Neural cell (in vitro differentiated cells): ENCODE data around the gene PHLPP1.

Experiments
- EP300 ChIP-seq: fragments of 450-650 bp; conservative IDR thresholded peaks from 2 replicates; pipeline ENCODE4 v1.6.1; 2014; ENCODE audit warnings: antibody characterized with exemption, mild to moderate bottlenecking, moderate library complexity; ENCODE audit not compliant: poor library complexity, severe bottlenecking
- EZH2 ChIP-seq: fragments of 200-600, 300-800 bp; shearing (Covaris generic), sonication (generic); IDR thresholded peaks from 2 replicates; pipeline ENCODE4 v1.6.1; 2014; ENCODE audit warnings: antibody characterized with exemption, low read length, borderline replicate concordance, mild to moderate bottlenecking; ENCODE audit not compliant: insufficient read depth, poor library complexity, severe bottlenecking
- POLR2AphosphoS5 ChIP-seq: IDR thresholded peaks from 2 replicates; pipeline ENCODE4 v1.6.1; 2012
- RAD21 ChIP-seq: fragments of 450-650 bp; conservative IDR thresholded peaks from 2 replicates; pipeline ENCODE4 v1.6.1; 2014; ENCODE audit warnings: antibody characterized with exemption, mild to moderate bottlenecking, moderate library complexity
- SMC3 ChIP-seq: fragments of 450-650 bp; conservative IDR thresholded peaks from 2 replicates; pipeline ENCODE4 v1.6.1; 2014; ENCODE audit warnings: antibody characterized with exemption, mild to moderate bottlenecking, moderate library complexity; ENCODE audit not compliant: poor library complexity
- TF ChIP-seq, protein P1 (sequence below): fragments of 450-650 bp; IDR thresholded peaks from 2 replicates; pipeline ENCODE4 v1.5.1; 2014; ENCODE audit warnings: antibody characterized with exemption, mild to moderate bottlenecking, moderate library complexity; ENCODE audit not compliant: poor library complexity, severe bottlenecking
- TF ChIP-seq, protein P2 (sequence below): IDR thresholded peaks from 2 replicates; pipeline ENCODE4 v1.6.1; 2012; ENCODE audit warnings: borderline replicate concordance

DNA sequence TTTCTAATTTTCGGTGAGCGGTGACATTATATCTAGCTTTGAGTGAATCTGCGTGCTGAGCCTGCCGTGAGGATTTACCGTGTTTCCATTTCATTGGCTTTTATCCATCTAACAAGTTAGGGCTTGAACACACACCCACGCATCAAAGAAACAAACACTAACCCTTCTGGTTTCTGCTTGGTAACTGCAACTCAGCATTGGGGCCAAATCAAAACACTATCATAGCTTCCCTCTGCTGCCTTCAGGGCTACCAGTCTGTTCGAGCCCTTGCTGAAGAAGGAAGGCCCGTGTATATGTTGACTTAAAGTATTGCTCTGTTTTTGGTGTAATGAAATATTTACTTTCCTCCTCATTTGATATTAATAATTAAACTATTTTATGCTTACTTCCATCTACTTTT lies 227.2 kb downstream of the PHLPP1 start:
- TF ChIP-seq POLR2AphosphoS5: no peak
- TF ChIP-seq, protein P1, sequence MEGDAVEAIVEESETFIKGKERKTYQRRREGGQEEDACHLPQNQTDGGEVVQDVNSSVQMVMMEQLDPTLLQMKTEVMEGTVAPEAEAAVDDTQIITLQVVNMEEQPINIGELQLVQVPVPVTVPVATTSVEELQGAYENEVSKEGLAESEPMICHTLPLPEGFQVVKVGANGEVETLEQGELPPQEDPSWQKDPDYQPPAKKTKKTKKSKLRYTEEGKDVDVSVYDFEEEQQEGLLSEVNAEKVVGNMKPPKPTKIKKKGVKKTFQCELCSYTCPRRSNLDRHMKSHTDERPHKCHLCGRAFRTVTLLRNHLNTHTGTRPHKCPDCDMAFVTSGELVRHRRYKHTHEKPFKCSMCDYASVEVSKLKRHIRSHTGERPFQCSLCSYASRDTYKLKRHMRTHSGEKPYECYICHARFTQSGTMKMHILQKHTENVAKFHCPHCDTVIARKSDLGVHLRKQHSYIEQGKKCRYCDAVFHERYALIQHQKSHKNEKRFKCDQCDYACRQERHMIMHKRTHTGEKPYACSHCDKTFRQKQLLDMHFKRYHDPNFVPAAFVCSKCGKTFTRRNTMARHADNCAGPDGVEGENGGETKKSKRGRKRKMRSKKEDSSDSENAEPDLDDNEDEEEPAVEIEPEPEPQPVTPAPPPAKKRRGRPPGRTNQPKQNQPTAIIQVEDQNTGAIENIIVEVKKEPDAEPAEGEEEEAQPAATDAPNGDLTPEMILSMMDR: no peak
- no peak for TF ChIP-seq RAD21
- TF ChIP-seq, protein P2, sequence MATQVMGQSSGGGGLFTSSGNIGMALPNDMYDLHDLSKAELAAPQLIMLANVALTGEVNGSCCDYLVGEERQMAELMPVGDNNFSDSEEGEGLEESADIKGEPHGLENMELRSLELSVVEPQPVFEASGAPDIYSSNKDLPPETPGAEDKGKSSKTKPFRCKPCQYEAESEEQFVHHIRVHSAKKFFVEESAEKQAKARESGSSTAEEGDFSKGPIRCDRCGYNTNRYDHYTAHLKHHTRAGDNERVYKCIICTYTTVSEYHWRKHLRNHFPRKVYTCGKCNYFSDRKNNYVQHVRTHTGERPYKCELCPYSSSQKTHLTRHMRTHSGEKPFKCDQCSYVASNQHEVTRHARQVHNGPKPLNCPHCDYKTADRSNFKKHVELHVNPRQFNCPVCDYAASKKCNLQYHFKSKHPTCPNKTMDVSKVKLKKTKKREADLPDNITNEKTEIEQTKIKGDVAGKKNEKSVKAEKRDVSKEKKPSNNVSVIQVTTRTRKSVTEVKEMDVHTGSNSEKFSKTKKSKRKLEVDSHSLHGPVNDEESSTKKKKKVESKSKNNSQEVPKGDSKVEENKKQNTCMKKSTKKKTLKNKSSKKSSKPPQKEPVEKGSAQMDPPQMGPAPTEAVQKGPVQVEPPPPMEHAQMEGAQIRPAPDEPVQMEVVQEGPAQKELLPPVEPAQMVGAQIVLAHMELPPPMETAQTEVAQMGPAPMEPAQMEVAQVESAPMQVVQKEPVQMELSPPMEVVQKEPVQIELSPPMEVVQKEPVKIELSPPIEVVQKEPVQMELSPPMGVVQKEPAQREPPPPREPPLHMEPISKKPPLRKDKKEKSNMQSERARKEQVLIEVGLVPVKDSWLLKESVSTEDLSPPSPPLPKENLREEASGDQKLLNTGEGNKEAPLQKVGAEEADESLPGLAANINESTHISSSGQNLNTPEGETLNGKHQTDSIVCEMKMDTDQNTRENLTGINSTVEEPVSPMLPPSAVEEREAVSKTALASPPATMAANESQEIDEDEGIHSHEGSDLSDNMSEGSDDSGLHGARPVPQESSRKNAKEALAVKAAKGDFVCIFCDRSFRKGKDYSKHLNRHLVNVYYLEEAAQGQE: no peak
- no peak for TF ChIP-seq EZH2
- TF ChIP-seq EP300: no peak
- TF ChIP-seq SMC3: no peak
